Keratinocyte (primary cell): ENCODE results near the gene SLC26A3.

Experiments
- CTCF ChIP-seq, 3 experiments: IDR thresholded peaks in 1 of 3; conservative IDR thresholded peaks in 1 of 3; optimal IDR thresholded peaks in 1 of 3; 2 replicates in 2 of 3; 3 replicates in 1 of 3; pipeline versions ENCODE3 to v1.5.1; 2011; ENCODE audit warnings: low read length in 3 of 3, mild to moderate bottlenecking in 3 of 3, moderate library complexity in 2 of 3, control low read depth in 1 of 3, inconsistent platforms in 1 of 3; ENCODE audit not compliant: insufficient read depth in 2 of 3; ENCODE audit errors: extremely low read depth in 1 of 3
- EZH2 ChIP-seq: IDR thresholded peaks from one replicate; pipeline ENCODE4 v1.6.1; 2012; ENCODE audit warnings: inconsistent platforms, mild to moderate bottlenecking, low read length, moderate library complexity

- TF ChIP-seq CTCF (optimal IDR thresholded peaks at IDR 0.05 in 1 of 3, IDR thresholded peaks at IDR 0.05 in 1 of 3, conservative IDR thresholded peaks at IDR 0.05 in 1 of 3; ENCODE audit: extremely low read depth in 1 of 3, insufficient read depth in 2 of 3, low read length in 3 of 3) (no peak), EZH2 (no peak)
Measured at GRCh38 chr7:107792364-107792763, 10.7 kb downstream of the SLC26A3 start.
